H1 (cell line): ENCODE measurements around the gene FTMT. TPM values are rescaled to one million over a fixed set of nuclear protein-coding genes. Genes with fewer than 3 reads are reported as not detected.

Source experiments
- ASH2L ChIP-seq: fragments of 200-600, 300-600 bp; sonication (generic); IDR thresholded peaks from one replicate; pipeline ENCODE4 v1.7.1; 2017; ENCODE audit warnings: low read length
- CBX5 ChIP-seq: fragments of 300-800, 300-1000 bp; sonication (generic); IDR thresholded peaks from 2 replicates; pipeline ENCODE4 v1.7.1; 2016; ENCODE audit warnings: antibody characterized with exemption, low read length, low read depth
- NRF1 ChIP-seq: IDR thresholded peaks from 2 replicates; pipeline ENCODE4 v1.6.1; 2011; ENCODE audit warnings: mild to moderate bottlenecking, low read depth, low read length, improper control_type of control experiment
- RAD21 ChIP-seq, 2 experiments: IDR thresholded peaks in 1 of 2; conservative IDR thresholded peaks in 1 of 2; 2 replicates each; pipeline ENCODE4 v1.6.1; 2011; ENCODE audit warnings: low read depth in 2 of 2, low read length in 2 of 2, improper control_type of control experiment in 1 of 2, inconsistent platforms in 1 of 2, mild to moderate bottlenecking in 1 of 2, moderate library complexity in 1 of 2
- YY1 ChIP-seq: IDR thresholded peaks from 2 replicates; pipeline ENCODE4 v1.6.1; 2011; ENCODE audit warnings: low read depth, mild to moderate bottlenecking, low read length
- polyA plus RNA-seq, 7 experiments: library from polyadenylated mRNA; depleted of rRNA in 3 of 7; stranded (reverse) in 5 of 7; unstranded in 2 of 7; fragments of >200 nt in 5 of 7; fragments of 200-250 nt in 2 of 7; gene quantifications; 1 replicate in 5 of 7; 2 replicates in 1 of 7; 4 replicates in 1 of 7; pipeline versions ENCODE4 v1.2.1 to v1.2.3, GENCODE V29; 2011 to 2013; ENCODE audit warnings: missing spikeins in 2 of 7, mixed read lengths in 2 of 7
- total RNA-seq: library from RNA; stranded (reverse); fragmentation: NEBNext Ultra II Directional; extraction: Animal tissue kit (Norgen Biotek cat#: 25700); gene quantifications from 2 replicates; pipeline ENCODE4 v1.2.1, GENCODE V29; 2021

FTMT gene
- total and polyA plus RNA-seq, 2 of the 8 experiments (the other 6 are each of a cell fraction or from before 2014, with no cell fraction given) = not detected

- TF ChIP-seq NRF1 (no peak), YY1 (no peak), ASH2L (no peak), CBX5 (no peak), RAD21 (IDR thresholded peaks at IDR 0.05 in 1 of 2, conservative IDR thresholded peaks at IDR 0.05 in 1 of 2; ENCODE audit: low read depth in 2 of 2, low read length in 2 of 2) (no peak)
These were observed 45.8 kb upstream of the FTMT start (continued) for GRCh38 chr5:121805911-121806310.
